K562 (cell line): Measurements from ENCODE around the gene PIK3AP1. TPM values are rescaled to one million over a fixed set of nuclear protein-coding genes. Genes with fewer than 3 reads are reported as not detected.

ENCODE experiments used
- ATAC-seq: fragments of 200-7000 bp; cut with Tn5 transposase; 3 replicates; pipeline ENCODE4 v1.9.1; 2020; ENCODE audit warnings: moderate library complexity
- BruUV-seq: library from RNA; stranded (reverse); fragments of 400-500 nt; replicated peaks from 2 replicates; lab custom pipeline; 2021; lab: Mats Ljungman, UMichigan
- CTCF ChIA-PET: fragments of 300-600 bp; formaldehyde crosslinking; extraction: SDS; loops from one replicate; lab custom pipeline; 2021; ENCODE audit warnings: low intra/inter-chr PET ratio; lab: Yijun Ruan, JAX
- POLR2A ChIA-PET: fragments of 300-600, 350-650 bp; sonication (Branson Sonifier 250); formaldehyde crosslinking; extraction: SDS; loops from one replicate; lab custom pipeline; 2021; ENCODE audit warnings: antibody characterized with exemption, inconsistent platforms; lab: Yijun Ruan, JAX
- DNase-seq, 4 experiments: peaks; one replicate each; pipeline versions ENCODE4 v3.0.0 to v3.0.0-alpha.2; 2011 to 2018; ENCODE audit warnings: low spot score in 3 of 4, mixed read lengths in 3 of 4; ENCODE audit errors: extremely low read depth in 1 of 4
- FAIRE-seq: peaks from 2 replicates; lab custom pipeline; 2011; peaks lifted over from hg19 to GRCh38; lab: Jason Lieb, UNC
- H2AFZ ChIP-seq: 2 replicates; pipeline ENCODE4 v1.6.0; 2011; ENCODE audit warnings: low read depth, low read length, control low read depth, inconsistent platforms
- H3K27ac ChIP-seq: fragments of 200-600 bp; 3 replicates; pipeline ENCODE4 v1.8.0; 2011; ENCODE audit warnings: low read depth, mild to moderate bottlenecking, control low read depth, inconsistent platforms, low read length, moderate library complexity, mixed read lengths; ENCODE audit errors: extremely low read depth
- H3K27me3 ChIP-seq, 2 experiments: fragments of 300-600 bp in 1 of 2; 2 replicates in 1 of 2; 3 replicates in 1 of 2; pipeline versions ENCODE4 v1.6.0 to v1.8.0; 2011; ENCODE audit warnings: inconsistent platforms in 2 of 2, low read length in 2 of 2, mild to moderate bottlenecking in 1 of 2, mixed read lengths in 1 of 2, moderate library complexity in 1 of 2; ENCODE audit not compliant: control insufficient read depth in 2 of 2, insufficient read depth in 2 of 2
- H3K36me3 ChIP-seq: fragments of 300-600 bp; 3 replicates; pipeline ENCODE4 v1.8.0; 2011; ENCODE audit warnings: mild to moderate bottlenecking, low read length, inconsistent platforms; ENCODE audit not compliant: control insufficient read depth, insufficient read depth
- H3K4me1 ChIP-seq, 2 experiments: fragments of 200-600 bp in 1 of 2; replicated peaks in 1 of 2; 2 replicates in 1 of 2; 3 replicates in 1 of 2; pipeline versions ENCODE4 v1.5.1 to v1.8.0; 2011; ENCODE audit warnings: inconsistent platforms in 2 of 2, low read length in 2 of 2, mild to moderate bottlenecking in 1 of 2, mixed read lengths in 1 of 2, moderate library complexity in 1 of 2; ENCODE audit not compliant: control insufficient read depth in 2 of 2, insufficient read depth in 2 of 2
- H3K4me2 ChIP-seq: 2 replicates; pipeline ENCODE4 v1.6.1; 2011; ENCODE audit warnings: low read length, control low read depth, inconsistent platforms, mixed read lengths; ENCODE audit not compliant: insufficient read depth
- H3K4me3 ChIP-seq: fragments of 200-600 bp; sonication (generic), shearing (Covaris generic); 2 replicates; pipeline ENCODE4 v1.5.1; 2016; ENCODE audit warnings: control low read depth, inconsistent platforms
- H3K79me2 ChIP-seq: fragments of 200-600 bp; 3 replicates; pipeline ENCODE4 v1.8.0; 2011; ENCODE audit warnings: low read length, inconsistent platforms; ENCODE audit not compliant: control insufficient read depth, insufficient read depth
- H3K9ac ChIP-seq, 2 experiments: 2 replicates each; pipeline versions ENCODE4 v1.6.0 to v1.6.1; 2011; ENCODE audit warnings: low read depth in 2 of 2, low read length in 2 of 2, control low read depth in 1 of 2, inconsistent platforms in 1 of 2, mild to moderate bottlenecking in 1 of 2, mixed read lengths in 1 of 2; ENCODE audit not compliant: insufficient read depth in 1 of 2
- H3K9me1 ChIP-seq: one replicate; pipeline ENCODE4 v1.6.0; 2011; ENCODE audit warnings: inconsistent platforms, mild to moderate bottlenecking, low read length, moderate library complexity; ENCODE audit not compliant: control insufficient read depth, insufficient read depth
- H3K9me3 ChIP-seq: replicated peaks from 2 replicates; pipeline ENCODE4 v1.5.1; 2011; ENCODE audit warnings: low read depth, low read length, inconsistent platforms; ENCODE audit not compliant: control insufficient read depth, insufficient read depth
- H4K20me1 ChIP-seq: replicated peaks from 2 replicates; pipeline ENCODE4 v1.6.1; 2011; ENCODE audit warnings: low read length, inconsistent platforms, mixed read lengths; ENCODE audit not compliant: control insufficient read depth, insufficient read depth
- ETV6 ChIP-seq, 3 experiments: fragments of 150-350 bp in 1 of 3; sonication (generic) in 1 of 3; formaldehyde crosslinking in 1 of 3; IDR thresholded peaks; 2 replicates each; pipeline versions ENCODE4 v1.6.1 to v1.8.0; 2014 to 2022; ENCODE audit warnings: borderline replicate concordance in 2 of 3, low read depth in 2 of 3, antibody characterized with exemption in 1 of 3, low read length in 1 of 3, mild to moderate bottlenecking in 1 of 3, missing genetic modification reagents in 1 of 3
- SETDB1 ChIP-seq: IDR thresholded peaks from one replicate; pipeline ENCODE4 v1.6.1; 2012; ENCODE audit warnings: low read length, control low read depth, inconsistent platforms
- SMARCA4 ChIP-seq: fragments of 450-650 bp; IDR thresholded peaks from 2 replicates; pipeline ENCODE4 v1.6.1; 2016
- SRSF1 ChIP-seq: fragments of 200-400 bp; formaldehyde crosslinking; IDR thresholded peaks from 2 replicates; pipeline ENCODE4 v1.6.1; 2017; ENCODE audit warnings: mild to moderate bottlenecking, low read depth, low read length, moderate library complexity
- ZNF431 ChIP-seq: sonication (generic); formaldehyde crosslinking; IDR thresholded peaks from 2 replicates; pipeline ENCODE4 v1.8.0; 2022; ENCODE audit warnings: mild to moderate bottlenecking, missing genetic modification reagents
- WGBS: fragments of 100-300 bp; shearing (Covaris generic); methylation state at CpG from one replicate; pipeline ENCODE4 v1.1.6; 2016; ENCODE audit warnings: low coverage, mixed read lengths; ENCODE audit not compliant: insufficient coverage; ENCODE audit errors: missing lambda C conversion rate; 5-methylcytosine and 5-hydroxymethylcytosine counted together
- in situ Hi-C: fragments of 300-500 bp; cut with MboI; formaldehyde crosslinking; loops from 4 replicates; pipeline ENCODE4 v1.15.0; 2018; ENCODE audit warnings: inconsistent platforms, mixed read lengths
- intact Hi-C: fragments of 100-400 bp; cut with micrococcal nuclease; formaldehyde crosslinking; loops from 2 replicates; pipeline ENCODE4 v1.14.2; 2022
- polyA plus RNA-seq, 8 experiments: library from polyadenylated mRNA; depleted of rRNA in 4 of 8; stranded (reverse) in 5 of 8; unstranded in 3 of 8; fragments of >200 nt; fragmentation: Nextera tagmentation in 2 of 8; fragmentation: Illumina TruSeq in 1 of 8; extraction: Ambion mirVana in 2 of 8; extraction: Trizol in 1 of 8; gene quantifications; 2 replicates each; pipeline versions ENCODE4 v1.2.1 to v1.2.3, GENCODE V29; 2011 to 2014; ENCODE audit warnings: inconsistent platforms in 1 of 8, missing spikeins in 1 of 8
- total RNA-seq, 7 experiments: library from RNA; depleted of rRNA in 6 of 7; stranded (reverse); fragments of >200 nt in 6 of 7; fragmentation: Illumina TruSeq in 2 of 7; extraction: Trizol in 2 of 7; gene quantifications; 2 replicates each; pipeline versions ENCODE4 v1.2.1 to v1.2.3, GENCODE V29; 2011 to 2021; ENCODE audit warnings: low replicate concordance in 1 of 7
- TF ChIP-seq, protein P1 (sequence below): sonication (generic); IDR thresholded peaks from 2 replicates; pipeline ENCODE4 v1.6.1; 2016
- TF ChIP-seq, protein P2 (sequence below): fragments of 250-450 bp; sonication (Bioruptor Pico); IDR thresholded peaks from 2 replicates; pipeline ENCODE4 v1.5.0; 2021
- TF ChIP-seq, protein P3 (sequence below): fragments of 250-450 bp; sonication (Bioruptor Pico); IDR thresholded peaks from 2 replicates; pipeline ENCODE4 v1.5.0; 2020; ENCODE audit warnings: mild to moderate bottlenecking, borderline replicate concordance

The PIK3AP1 gene
- total and polyA plus RNA-seq, 9 of the 15 experiments (the other 6 are each of a cell fraction or from before 2014, with no cell fraction given): 0.20 to 2.4 (median 1.4) TPM

DNA sequence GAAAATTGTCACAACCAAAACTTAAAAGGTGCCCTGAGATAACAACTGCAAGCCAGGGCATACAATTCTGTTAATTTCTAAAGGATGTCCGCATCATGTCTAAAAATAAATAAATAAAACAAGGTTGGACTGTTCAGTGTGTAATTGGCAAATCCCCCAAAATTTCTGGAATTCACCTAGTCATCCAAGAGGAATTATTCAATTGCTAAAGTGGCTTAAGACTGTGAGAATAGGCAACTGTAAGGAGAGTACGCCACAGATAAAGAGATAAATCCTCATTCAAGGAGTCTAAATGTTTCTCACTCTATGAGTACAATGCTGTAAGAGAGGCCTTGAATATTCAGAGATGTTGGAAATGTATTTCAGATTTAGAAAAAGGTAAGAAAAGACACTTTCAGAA, 37.2 kb downstream of the PIK3AP1 start:
- intact Hi-C loops (no loop called here), in situ Hi-C loops (no loop called here)
- WGBS: 46% methylated on average over 2 of the region's 2 CpGs
- H2AFZ ChIP-seq: no peak overlapping the region
- H3K4me2 ChIP-seq: no peak overlapping the region
- no peak overlapping the region for H3K9ac ChIP-seq
- no peak overlapping the region for H3K27ac ChIP-seq
- H3K36me3 ChIP-seq: no peaks in the 10 kb centered on the region
- H3K9me3 ChIP-seq: no peaks in the 10 kb centered on the region
- no peaks in the 10 kb centered on the region for H3K9me1 ChIP-seq
- BruUV-seq: no TSS peak
- ChIA-PET POLR2A (no interaction called here), CTCF (no interaction called here)
- H3K4me1 ChIP-seq: peaks cover 0 to 12% of the 10 kb centered on the region in 2 experiments; a peak in 3 of 5 replicates
- TF ChIP-seq ZNF431: no peak
- no peak for TF ChIP-seq SMARCA4
- TF ChIP-seq, protein P1, sequence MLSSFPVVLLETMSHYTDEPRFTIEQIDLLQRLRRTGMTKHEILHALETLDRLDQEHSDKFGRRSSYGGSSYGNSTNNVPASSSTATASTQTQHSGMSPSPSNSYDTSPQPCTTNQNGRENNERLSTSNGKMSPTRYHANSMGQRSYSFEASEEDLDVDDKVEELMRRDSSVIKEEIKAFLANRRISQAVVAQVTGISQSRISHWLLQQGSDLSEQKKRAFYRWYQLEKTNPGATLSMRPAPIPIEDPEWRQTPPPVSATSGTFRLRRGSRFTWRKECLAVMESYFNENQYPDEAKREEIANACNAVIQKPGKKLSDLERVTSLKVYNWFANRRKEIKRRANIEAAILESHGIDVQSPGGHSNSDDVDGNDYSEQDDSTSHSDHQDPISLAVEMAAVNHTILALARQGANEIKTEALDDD: no peak
- TF ChIP-seq, protein P2, sequence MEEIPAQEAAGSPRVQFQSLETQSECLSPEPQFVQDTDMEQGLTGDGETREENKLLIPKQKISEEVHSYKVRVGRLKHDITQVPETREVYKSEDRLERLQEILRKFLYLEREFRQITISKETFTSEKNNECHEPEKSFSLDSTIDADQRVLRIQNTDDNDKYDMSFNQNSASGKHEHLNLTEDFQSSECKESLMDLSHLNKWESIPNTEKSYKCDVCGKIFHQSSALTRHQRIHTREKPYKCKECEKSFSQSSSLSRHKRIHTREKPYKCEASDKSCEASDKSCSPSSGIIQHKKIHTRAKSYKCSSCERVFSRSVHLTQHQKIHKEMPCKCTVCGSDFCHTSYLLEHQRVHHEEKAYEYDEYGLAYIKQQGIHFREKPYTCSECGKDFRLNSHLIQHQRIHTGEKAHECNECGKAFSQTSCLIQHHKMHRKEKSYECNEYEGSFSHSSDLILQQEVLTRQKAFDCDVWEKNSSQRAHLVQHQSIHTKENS (CRISPR knock-in tag): no peak
- no peak for TF ChIP-seq SETDB1
- no peak for TF ChIP-seq ETV6 (IDR thresholded peaks at IDR 0.05; ENCODE audit: borderline replicate concordance in 1 of 2, low read depth in 2 of 2, low read length in 1 of 2)
- no peak for TF ChIP-seq ETV6 (CRISPR knock-in tag; IDR thresholded peaks at IDR 0.05; ENCODE audit: borderline replicate concordance)
- TF ChIP-seq SRSF1: no peak
- TF ChIP-seq, protein P3, sequence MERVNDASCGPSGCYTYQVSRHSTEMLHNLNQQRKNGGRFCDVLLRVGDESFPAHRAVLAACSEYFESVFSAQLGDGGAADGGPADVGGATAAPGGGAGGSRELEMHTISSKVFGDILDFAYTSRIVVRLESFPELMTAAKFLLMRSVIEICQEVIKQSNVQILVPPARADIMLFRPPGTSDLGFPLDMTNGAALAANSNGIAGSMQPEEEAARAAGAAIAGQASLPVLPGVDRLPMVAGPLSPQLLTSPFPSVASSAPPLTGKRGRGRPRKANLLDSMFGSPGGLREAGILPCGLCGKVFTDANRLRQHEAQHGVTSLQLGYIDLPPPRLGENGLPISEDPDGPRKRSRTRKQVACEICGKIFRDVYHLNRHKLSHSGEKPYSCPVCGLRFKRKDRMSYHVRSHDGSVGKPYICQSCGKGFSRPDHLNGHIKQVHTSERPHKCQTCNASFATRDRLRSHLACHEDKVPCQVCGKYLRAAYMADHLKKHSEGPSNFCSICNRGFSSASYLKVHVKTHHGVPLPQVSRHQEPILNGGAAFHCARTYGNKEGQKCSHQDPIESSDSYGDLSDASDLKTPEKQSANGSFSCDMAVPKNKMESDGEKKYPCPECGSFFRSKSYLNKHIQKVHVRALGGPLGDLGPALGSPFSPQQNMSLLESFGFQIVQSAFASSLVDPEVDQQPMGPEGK: no peak
- H4K20me1 ChIP-seq: no peaks in the 10 kb centered on the region
- H3K4me3 ChIP-seq: no peak overlapping the region
- H3K79me2 ChIP-seq: no peaks in the 10 kb centered on the region
- DNase-seq: no peak
- H3K27me3 ChIP-seq: no peaks in the 10 kb centered on the region
- FAIRE-seq: no peak
- ATAC-seq: no peak
